Thyroid gland (tissue), 4 donors: ENCODE results near the gene BHMT.

Experiments
- CTCF ChIP-seq, 6 experiments: fragments of 200-600 bp in 3 of 6; fragments of 450-650 bp in 3 of 6; sonication (generic) in 3 of 6; IDR thresholded peaks; one replicate each; pipeline ENCODE4 v1.5.1; 2016 to 2019; ENCODE audit warnings: antibody characterized with exemption in 6 of 6, mild to moderate bottlenecking in 2 of 6, inconsistent platforms in 1 of 6, moderate library complexity in 1 of 6
- POLR2A ChIP-seq, 2 donors: fragments of 450-650 bp; IDR thresholded peaks; one replicate each; pipeline ENCODE4 v1.6.1; 2017; ENCODE audit warnings: antibody characterized with exemption in 2 of 2, mild to moderate bottlenecking in 2 of 2, moderate library complexity in 1 of 2

GRCh38 chr5:79171635-79172245, 60.1 kb downstream of the BHMT start:
- TF ChIP-seq CTCF (IDR thresholded peaks at IDR 0.05) (no peak), POLR2A (IDR thresholded peaks at IDR 0.05) (no peak)
